Kidney (tissue), 14 donors: ENCODE measurements around the gene MAPKAP1. TPM values are rescaled to one million over a fixed set of nuclear protein-coding genes. Genes with fewer than 3 reads are reported as not detected.

Experiments
- DNase-seq, 5 donors: peaks; one replicate each; pipeline ENCODE4 v3.0.0-alpha.2; 2013 to 2020
- FAIRE-seq: peaks from 2 replicates; lab custom pipeline; 2012; peaks lifted over from hg19 to GRCh38; lab: Jason Lieb, UNC
- H3K27ac ChIP-seq, 2 donors: one replicate each; pipeline ENCODE4 v1.7.0; 2013; ENCODE audit warnings: low read depth in 2 of 2, low read length in 2 of 2, inconsistent platforms in 1 of 2
- H3K27me3 ChIP-seq: one replicate; pipeline ENCODE4 v1.7.1; 2013; ENCODE audit warnings: low read length, inconsistent platforms; ENCODE audit not compliant: control insufficient read depth, insufficient read depth
- H3K36me3 ChIP-seq, 3 donors: one replicate each; pipeline versions ENCODE4 v1.7.0 to v1.7.1; 2013; ENCODE audit warnings: low read length in 3 of 3, control low read depth in 1 of 3, inconsistent platforms in 1 of 3; ENCODE audit not compliant: insufficient read depth in 3 of 3, control insufficient read depth in 2 of 3
- H3K4me1 ChIP-seq, 3 donors: one replicate each; pipeline versions ENCODE4 v1.7.0 to v1.7.1; 2013; ENCODE audit warnings: low read length in 3 of 3, inconsistent platforms in 1 of 3, low read depth in 1 of 3; ENCODE audit not compliant: control insufficient read depth in 2 of 3, insufficient read depth in 2 of 3
- H3K4me3 ChIP-seq, 3 donors: one replicate each; pipeline versions ENCODE4 v1.7.0 to v1.8.1; 2013; ENCODE audit warnings: low read length in 3 of 3, control low read depth in 1 of 3, inconsistent platforms in 1 of 3
- H3K9ac ChIP-seq, 3 donors: one replicate each; pipeline versions ENCODE4 v1.7.0 to v1.7.1; 2013; ENCODE audit warnings: low read length in 3 of 3, control low read depth in 1 of 3, inconsistent platforms in 1 of 3
- H3K9me3 ChIP-seq, 3 donors: one replicate each; pipeline versions ENCODE4 v1.7.0 to v1.7.1; 2013; ENCODE audit warnings: low read length in 3 of 3, control low read depth in 1 of 3, inconsistent platforms in 1 of 3; ENCODE audit not compliant: control insufficient read depth in 2 of 3, insufficient read depth in 1 of 3
- CTCF ChIP-seq: IDR thresholded peaks from 3 replicates; pipeline ENCODE4 v1.5.1; 2012; ENCODE audit warnings: mild to moderate bottlenecking, moderate library complexity, borderline replicate concordance; ENCODE audit not compliant: insufficient read depth; ENCODE audit errors: extremely low read depth
- intact Hi-C: fragments of 100-400 bp; cut with DNase I; formaldehyde crosslinking; loops from one replicate; pipeline ENCODE4 v1.11.1; 2022
- polyA plus RNA-seq: library from polyadenylated mRNA; stranded (reverse); fragments of 350-450 nt; fragmentation: Illumina TruSeq; extraction: RNeasy Lipid Tissue Mini Kit (QIAGEN cat#74804); gene quantifications from one replicate; pipeline ENCODE4 v1.2.3, GENCODE V29; 2014; ENCODE audit warnings: low read depth, low replicate concordance; ENCODE audit not compliant: insufficient read depth
- total RNA-seq: library from RNA; stranded (reverse); fragmentation: NEBNext Ultra II Directional; extraction: Animal tissue kit (Norgen Biotek cat#: 25700); gene quantifications from one replicate; pipeline ENCODE4 v1.2.1, GENCODE V29; 2021
- donor health status: control.
- donor health status: control.
- donor health status: control.
- donor health status: control.
- donor health status: control.
- donor health status: DM: yes; HTN: yes; CAD: no.
- donor health status: Normal renal cell carcinoma (clear cell type).

Gene MAPKAP1
- total and polyA plus RNA-seq, 2 donors from 2014 or later = 70.5 to 99.4 TPM

GRCh38 chr9:125433461-125434011 lies 273.5 kb downstream of the MAPKAP1 start:
- no peak for TF ChIP-seq CTCF
- Histone ChIP-seq H3K36me3 (no peaks in the 10 kb centered on the region), H3K4me1 (no peaks in the 10 kb centered on the region), H3K9ac (no peak overlapping the region), H3K9me3 (no peaks in the 10 kb centered on the region), H3K27me3 (no peaks in the 10 kb centered on the region), H3K27ac (no peak overlapping the region), H3K4me3 (no peak overlapping the region)
- peak in 2 of 5 donors; percentile 31 to 55 for DNase-seq
- intact Hi-C loops = no loop called here
- no peak for FAIRE-seq

GRCh38 chr9:125432715-125433385 lies 274.2 kb downstream of the MAPKAP1 start:
- no peak for TF ChIP-seq CTCF
- H3K27ac ChIP-seq = no peak overlapping the region
- H3K9me3 ChIP-seq = no peaks in the 10 kb centered on the region
- no peaks in the 10 kb centered on the region for H3K4me1 ChIP-seq
- FAIRE-seq (no peak), DNase-seq (peak in 2 of 5 donors; percentile 45 to 53)
- no peaks in the 10 kb centered on the region for H3K27me3 ChIP-seq
- no peaks in the 10 kb centered on the region for H3K36me3 ChIP-seq
- H3K9ac ChIP-seq = no peak overlapping the region
- no peak overlapping the region for H3K4me3 ChIP-seq
- intact Hi-C loops = no loop called here

GRCh38 chr9:125431741-125432271 lies 275.2 kb downstream of the MAPKAP1 start:
- Histone ChIP-seq H3K9me3 (no peaks in the 10 kb centered on the region), H3K4me1 (no peaks in the 10 kb centered on the region), H3K4me3 (no peak overlapping the region), H3K27me3 (no peaks in the 10 kb centered on the region), H3K27ac (no peak overlapping the region), H3K36me3 (no peaks in the 10 kb centered on the region), H3K9ac (no peak overlapping the region)
- DNase-seq (peak in 2 of 5 donors; percentile 52 to 53), FAIRE-seq (no peak)
- intact Hi-C loops = no loop called here
- no peak for TF ChIP-seq CTCF
